MG63 (cell line): ENCODE data around the gene PCBP1. TPM values are rescaled to one million over a fixed set of nuclear protein-coding genes. Genes with fewer than 3 reads are reported as not detected.
"Not testable (repeated sequence)": the region's sequence is repeated elsewhere in the genome, so short reads cannot be mapped to it uniquely, and the experiment has no call there.

Source experiments
- DNase-seq: peaks from one replicate; pipeline ENCODE4 v3.0.0-alpha.2; 2020
- H3K27me3 ChIP-seq: fragments of 250-450 bp; sonication (Bioruptor Pico); 2 replicates; pipeline ENCODE4 v1.5.1; 2020; ENCODE audit warnings: mild to moderate bottlenecking, moderate library complexity
- H3K36me3 ChIP-seq: fragments of 250-450 bp; sonication (Bioruptor Pico); 2 replicates; pipeline ENCODE4 v1.5.1; 2020; ENCODE audit warnings: mild to moderate bottlenecking, moderate library complexity
- H3K4me3 ChIP-seq: fragments of 250-450 bp; sonication (Bioruptor Pico); 2 replicates; pipeline ENCODE4 v1.5.1; 2020; ENCODE audit warnings: mild to moderate bottlenecking, moderate library complexity
- H3K9me3 ChIP-seq: fragments of 250-450 bp; sonication (Bioruptor Pico); 2 replicates; pipeline ENCODE4 v1.5.1; 2020; ENCODE audit warnings: mild to moderate bottlenecking, moderate library complexity
- total RNA-seq: library from RNA; depleted of rRNA; stranded (reverse); fragments of >200 nt; shearing (Covaris generic); gene quantifications from 2 replicates; pipeline ENCODE4 v1.2.3, GENCODE V29; 2014; ENCODE audit warnings: low replicate concordance; rRNA removed

PCBP1 gene
- total RNA-seq, 1 experiment from 2014 or later, result 92.9 TPM

- Histone ChIP-seq H3K4me3 (peak overlapping the region; percentile 12), H3K36me3 (no peaks in the 10 kb centered on the region), H3K27me3 (no peaks in the 10 kb centered on the region), H3K9me3 (no peaks in the 10 kb centered on the region)
- DNase-seq, result peak; percentile 70
Measured at GRCh38 chr2:70132244-70133126, 45.2 kb downstream of the PCBP1 start.

- no peak for DNase-seq
- H3K36me3 ChIP-seq, result no peaks in the 10 kb centered on the region
- H3K9me3 ChIP-seq, result no peaks in the 10 kb centered on the region
- H3K4me3 ChIP-seq, result no peak overlapping the region; the same call in 1 of the 2 replicates
- no peaks in the 10 kb centered on the region for H3K27me3 ChIP-seq
Measured at GRCh38 chr2:70133127-70133452, 45.8 kb downstream of the PCBP1 start.

- Histone ChIP-seq H3K4me3 (no peak overlapping the region), H3K36me3 (no peaks in the 10 kb centered on the region), H3K9me3 (no peaks in the 10 kb centered on the region), H3K27me3 (no peaks in the 10 kb centered on the region)
- DNase-seq, result no peak
Measured at GRCh38 chr2:70133491-70134322, 46.4 kb downstream of the PCBP1 start.

GRCh38 chr2:70134323-70134983 lies 47.2 kb downstream of the PCBP1 start:
- DNase-seq, H3K27me3 ChIP-seq, H3K4me3 ChIP-seq, H3K36me3 ChIP-seq, H3K9me3 ChIP-seq: not testable (repeated sequence)

Other genes with a start within 250 kb of the PCBP1 start
- 46.5 and 64.1 TPM in 2 replicates for gene SNRNP27, start 193.5 kb upstream of the PCBP1 start, total RNA-seq
- gene MXD1, start 172.4 kb upstream of the PCBP1 start, total RNA-seq, result 2.5 and 3.6 TPM in 2 replicates
- gene ASPRV1, start 125.8 kb upstream of the PCBP1 start, total RNA-seq, result 0.95 and 2.4 TPM in 2 replicates
- 5.4 and 16.7 TPM in 2 replicates for gene C2orf42, start 103.5 kb downstream of the PCBP1 start, total RNA-seq
- gene TIA1, start 161.2 kb downstream of the PCBP1 start, total RNA-seq, result 46.0 and 53.3 TPM in 2 replicates
- gene PCYOX1, start 170.7 kb downstream of the PCBP1 start, total RNA-seq, result 6.4 and 16.6 TPM in 2 replicates
- gene SNRPG, start 206.3 kb downstream of the PCBP1 start, total RNA-seq, result 179 and 213 TPM in 2 replicates
- 32.9 and 51.3 TPM in 2 replicates for gene FAM136A, start 214.6 kb downstream of the PCBP1 start, total RNA-seq